ENCODE results near the gene ARFGAP1. TPM values are rescaled to one million over a fixed set of nuclear protein-coding genes. Genes with fewer than 3 reads are reported as not detected.

ARFGAP1 gene
- total and polyA plus RNA-seq, 2 of the 8 experiments (the other 6 are each of a cell fraction or from before 2014, with no cell fraction given) = 93.7 to 100 TPM

GRCh38 chr20:63259734-63260460 is 12.7 kb upstream of the ARFGAP1 start:
- Histone ChIP-seq H2AFZ (ENCODE audit: low read length) (no peak overlapping the region), H3K14ac (ENCODE audit: insufficient read length) (no peak overlapping the region), H3K9me3 (ENCODE audit: insufficient read depth in 2 of 2, low read depth in 1 of 2, low read length in 1 of 2) (no peaks in the 10 kb centered on the region), H3K9ac (replicated peaks in 1 of 4; ENCODE audit: extremely low read depth in 1 of 4, low read depth in 3 of 4, low read length in 3 of 4) (no peak overlapping the region), H4K8ac (ENCODE audit: extremely low read depth, insufficient read depth, low read length) (no peak overlapping the region), H3K36me3 (ENCODE audit: control insufficient read depth in 2 of 4, insufficient read depth in 4 of 4, low read length in 3 of 4) (no peaks in the 10 kb centered on the region), H3K4me1 (replicated peaks in 1 of 4; ENCODE audit: control insufficient read depth in 3 of 4, insufficient read depth in 4 of 4, low read length in 3 of 4) (peaks cover 2 to 13% (median 6%) of the 10 kb centered on the region in 4 experiments; a peak in 6 of 7 replicates), H3K27me3 (replicated peaks in 1 of 4; ENCODE audit: control insufficient read depth in 3 of 4, extremely low read depth in 1 of 4, insufficient read depth in 3 of 4, low read length in 3 of 4) (peaks cover 0 to 22% (median 15%) of the 10 kb centered on the region in 4 experiments; a peak in 4 of 7 replicates), H2BK120ac (replicated peaks; ENCODE audit: low read depth, low read length) (no peak overlapping the region), H2BK15ac (ENCODE audit: low read length) (peak overlapping the region; percentile 61; the same call in 1 of the 2 replicates), H2BK20ac (ENCODE audit: low read length) (no peak overlapping the region), H3K18ac (ENCODE audit: extremely low read depth, low read length) (no peak overlapping the region), H3K56ac (replicated peaks; ENCODE audit: insufficient read length, low read depth, low read length) (no peak overlapping the region), H3K79me1 (ENCODE audit: low read depth, low read length) (no peaks in the 10 kb centered on the region), H4K91ac (replicated peaks; ENCODE audit: insufficient read length, low read length) (no peak overlapping the region), H2AK5ac (ENCODE audit: low read depth, low read length) (0 out of 2 replicates have a peak overlapping the region, but pooled peaks have one; percentile 65), H4K20me1 (replicated peaks in 1 of 2; ENCODE audit: control insufficient read depth in 1 of 2, insufficient read depth in 2 of 2, low read length in 2 of 2) (peaks cover 0 to 4% of the 10 kb centered on the region in 2 experiments), H2BK12ac (ENCODE audit: low read depth, low read length) (0 out of 2 replicates have a peak overlapping the region, but pooled peaks have one; percentile 39), H4K5ac (ENCODE audit: insufficient read length, low read depth, low read length) (no peak overlapping the region), H3K4me3 (ENCODE audit: extremely low read depth in 1 of 4, insufficient read depth in 2 of 4, low read depth in 3 of 4, low read length in 4 of 4) (no peak overlapping the region), H3K23ac (ENCODE audit: insufficient read length) (no peak overlapping the region), H2BK5ac (ENCODE audit: low read depth, low read length) (no peak overlapping the region), H3K4me2 (ENCODE audit: insufficient read depth in 1 of 2, low read depth in 2 of 2, low read length in 2 of 2) (no peak overlapping the region), H3K23me2 (ENCODE audit: low read depth, low read length) (peaks cover 2% of the 10 kb centered on the region; the same call in 1 of the 2 replicates), H3K79me2 (ENCODE audit: control insufficient read depth in 1 of 2, insufficient read depth in 2 of 2, low read length in 2 of 2) (no peaks in the 10 kb centered on the region), H3K4ac (replicated peaks; ENCODE audit: insufficient read length, low read depth, low read length) (no peak overlapping the region), H3K27ac (ENCODE audit: low read depth, low read length) (no peak overlapping the region)
- ChIA-PET CTCF (ENCODE audit: partially characterized antibody) (interaction anchor here (0.9 to 4.1 kb wide), 8 partner anchors 12 to 48 kb away, joined by 3 to 40 read pairs (median 5); no protein-coding TSS in a partner anchor), POLR2A (ENCODE audit: partially characterized antibody) (interaction anchor here (1.0 to 1.8 kb wide), 5 partner anchors 9 to 31 kb away, joined by 3 to 4 read pairs (median 3); no protein-coding TSS in a partner anchor)
- 81% methylated on average over 24 of the region's 25 CpGs; no CpG with 5 or more reads in 1 of the 2 experiments for WGBS, 2 experiments (ENCODE audit: extremely low coverage in 1 of 2, insufficient coverage in 1 of 2, insufficient read length in 1 of 2, insufficient replicate concordance in 2 of 2, low coverage in 1 of 2, low lambda C conversion rate in 2 of 2, missing lambda C conversion rate in 1 of 2)
- no peak for DNase-seq (ENCODE audit: low read depth in 1 of 2, low spot score in 2 of 2)
- FAIRE-seq = no peak
